MV-4-11 (cell line): ENCODE data around the gene TNKS1BP1.

Experiments used
- DNase-seq: peaks from one replicate; lab custom pipeline; 2025; lab: John Stamatoyannopoulos, UW

TNKS1BP1 gene

DNA sequence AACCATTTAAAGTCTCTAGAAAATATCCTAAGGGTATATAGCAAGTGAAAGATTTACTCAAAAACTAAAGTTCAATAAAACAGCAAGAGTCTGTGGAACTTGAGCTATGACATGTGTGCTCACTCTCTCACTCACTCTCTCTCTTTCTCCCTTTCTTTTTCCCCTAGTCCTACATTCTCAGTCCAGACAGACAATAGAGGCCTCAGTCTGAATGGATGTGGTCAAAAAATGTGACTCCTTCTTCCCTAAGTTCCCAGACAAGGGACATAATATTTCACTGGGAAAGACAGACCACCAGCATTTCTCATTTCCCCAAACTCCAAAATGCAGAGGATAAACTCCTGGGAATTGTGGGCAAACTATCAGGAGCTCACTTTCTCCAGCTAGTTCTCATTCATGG lies 70.1 kb downstream of the TNKS1BP1 start:
- no peak for DNase-seq

DNA sequence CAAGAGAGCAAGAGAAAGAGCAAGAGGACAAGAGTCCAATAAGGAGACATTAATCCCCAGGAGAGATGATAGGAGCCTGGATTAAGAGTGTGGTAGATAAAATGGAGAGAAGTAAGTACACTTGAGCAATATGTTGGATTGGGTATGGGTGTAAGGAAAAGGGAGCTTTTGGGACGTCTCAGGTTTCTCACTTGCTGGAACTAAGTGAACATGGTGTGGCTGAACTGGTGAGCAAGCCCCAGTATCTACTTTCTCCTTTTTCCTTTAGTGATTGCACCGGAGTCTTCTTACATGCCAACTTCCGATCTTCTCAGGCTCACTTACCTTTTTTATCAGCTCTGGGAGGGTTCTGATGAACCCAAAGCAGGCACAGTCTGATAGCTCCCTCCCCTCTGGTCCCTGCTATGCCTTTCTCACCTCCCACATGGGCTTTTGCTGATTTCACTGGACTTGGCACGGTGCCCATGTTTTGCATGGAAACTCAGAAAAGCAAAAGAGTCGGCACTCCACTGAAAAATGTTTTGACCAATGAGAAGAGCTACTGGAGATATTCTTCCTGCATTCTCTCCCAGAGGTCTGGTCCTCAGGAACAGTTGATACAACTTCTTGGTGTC lies 73.2 kb downstream of the TNKS1BP1 start:
- no peak for DNase-seq

DNA sequence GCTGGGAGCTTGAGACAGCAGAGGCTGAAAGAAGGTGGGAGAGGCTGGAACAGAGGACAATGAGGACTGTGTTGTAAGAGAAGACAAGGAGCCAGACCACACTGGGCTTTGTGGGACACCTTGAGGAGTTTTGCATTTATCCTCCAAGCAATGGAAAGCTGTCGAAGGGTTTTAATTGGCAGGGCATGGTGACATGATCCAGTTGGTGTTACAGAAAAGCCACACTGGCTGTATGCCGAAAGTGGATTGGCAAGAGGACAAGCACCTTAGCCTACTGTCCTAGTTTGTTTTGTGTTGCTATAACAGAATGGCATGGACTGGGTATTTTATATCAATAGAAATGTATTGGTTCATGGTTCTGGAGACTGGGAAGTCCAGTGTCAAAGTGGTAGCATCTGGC lies 73.7 kb downstream of the TNKS1BP1 start:
- no peak for DNase-seq
